H1 (cell line): Measurements from ENCODE around the gene NOVA1. TPM values are rescaled to one million over a fixed set of nuclear protein-coding genes. Genes with fewer than 3 reads are reported as not detected.

Experiments
- CTCF ChIA-PET: fragments of 300-600 bp; sonication (Branson Sonifier 250); formaldehyde crosslinking; loops from one replicate; lab custom pipeline; 2021; ENCODE audit not compliant: partially characterized antibody; lab: Charles Lee
- POLR2A ChIA-PET: fragments of 300-600 bp; sonication (Branson Sonifier 250); formaldehyde crosslinking; loops from one replicate; lab custom pipeline; 2021; ENCODE audit warnings: inconsistent platforms; ENCODE audit not compliant: partially characterized antibody; lab: Charles Lee
- DNase-seq, 2 experiments: peaks; one replicate each; pipeline versions ENCODE4 v3.0.0 to v3.0.0-alpha.2; 2010 to 2022; ENCODE audit warnings: low spot score in 2 of 2, low read depth in 1 of 2, mixed read lengths in 1 of 2
- FAIRE-seq: peaks from 2 replicates; lab custom pipeline; 2011; peaks lifted over from hg19 to GRCh38; lab: Jason Lieb, UNC
- H2AFZ ChIP-seq: 2 replicates; pipeline ENCODE4 v1.8.1; 2012; ENCODE audit warnings: low read length, inconsistent platforms
- H2AK5ac ChIP-seq: 2 replicates; pipeline ENCODE4 v1.6.1; 2013; ENCODE audit warnings: low read depth, low read length
- H2BK120ac ChIP-seq: replicated peaks from 2 replicates; pipeline ENCODE3; 2013; ENCODE audit warnings: low read depth, low read length, inconsistent platforms
- H2BK12ac ChIP-seq: 2 replicates; pipeline ENCODE4 v1.6.1; 2013; ENCODE audit warnings: low read depth, low read length
- H2BK15ac ChIP-seq: 2 replicates; pipeline ENCODE4 v1.6.1; 2013; ENCODE audit warnings: low read length
- H2BK20ac ChIP-seq: 2 replicates; pipeline ENCODE4 v1.6.1; 2013; ENCODE audit warnings: low read length
- H2BK5ac ChIP-seq: 2 replicates; pipeline ENCODE4 v1.6.1; 2013; ENCODE audit warnings: low read depth, low read length
- H3K14ac ChIP-seq: 2 replicates; pipeline ENCODE4 v1.6.1; 2013; ENCODE audit warnings: inconsistent platforms; ENCODE audit not compliant: insufficient read length
- H3K18ac ChIP-seq: 2 replicates; pipeline ENCODE4 v1.6.1; 2013; ENCODE audit warnings: low read length; ENCODE audit errors: extremely low read depth
- H3K23ac ChIP-seq: 2 replicates; pipeline ENCODE4 v1.6.1; 2013; ENCODE audit warnings: inconsistent platforms; ENCODE audit not compliant: insufficient read length
- H3K23me2 ChIP-seq: 2 replicates; pipeline ENCODE4 v1.6.1; 2013; ENCODE audit warnings: low read depth, low read length
- H3K27ac ChIP-seq: 2 replicates; pipeline ENCODE4 v1.6.1; 2011; ENCODE audit warnings: low read depth, low read length, inconsistent platforms
- H3K27me3 ChIP-seq, 4 experiments: replicated peaks in 1 of 4; 1 replicate in 1 of 4; 2 replicates in 3 of 4; pipeline versions ENCODE4 v1.6.1 to v1.8.1; 2011 to 2013; ENCODE audit warnings: low read length in 3 of 4, mild to moderate bottlenecking in 3 of 4, inconsistent platforms in 2 of 4, mixed read lengths in 2 of 4, moderate library complexity in 1 of 4; ENCODE audit not compliant: control insufficient read depth in 3 of 4, insufficient read depth in 3 of 4; ENCODE audit errors: extremely low read depth in 1 of 4
- H3K36me3 ChIP-seq, 4 experiments: 2 replicates each; pipeline versions ENCODE4 v1.6.1 to v1.8.1; 2011 to 2013; ENCODE audit warnings: mild to moderate bottlenecking in 4 of 4, low read length in 3 of 4, moderate library complexity in 2 of 4, control low read depth in 1 of 4, inconsistent platforms in 1 of 4; ENCODE audit not compliant: insufficient read depth in 4 of 4, control insufficient read depth in 2 of 4
- H3K4ac ChIP-seq: replicated peaks from 2 replicates; pipeline ENCODE3; 2013; ENCODE audit warnings: low read length, low read depth, mixed read lengths, inconsistent platforms; ENCODE audit not compliant: insufficient read length
- H3K4me1 ChIP-seq, 4 experiments: replicated peaks in 1 of 4; 1 replicate in 1 of 4; 2 replicates in 3 of 4; pipeline versions ENCODE4 v1.6.1 to v1.8.1; 2011 to 2013; ENCODE audit warnings: low read length in 3 of 4, inconsistent platforms in 2 of 4, mixed read lengths in 1 of 4; ENCODE audit not compliant: insufficient read depth in 4 of 4, control insufficient read depth in 3 of 4
- H3K4me2 ChIP-seq, 2 experiments: 2 replicates each; pipeline versions ENCODE4 v1.6.1 to v1.8.1; 2011 to 2013; ENCODE audit warnings: low read depth in 2 of 2, low read length in 2 of 2, control low read depth in 1 of 2, inconsistent platforms in 1 of 2, mild to moderate bottlenecking in 1 of 2; ENCODE audit not compliant: insufficient read depth in 1 of 2
- H3K4me3 ChIP-seq, 4 experiments: fragments of 200-600, 300-600 bp in 1 of 4; sonication (generic), shearing (Covaris generic), sonication (Bioruptor Twin) in 1 of 4; 2 replicates each; pipeline versions ENCODE4 v1.5.1 to v1.8.1; 2011 to 2016; ENCODE audit warnings: low read length in 4 of 4, low read depth in 3 of 4, control low read depth in 2 of 4, inconsistent platforms in 2 of 4, mild to moderate bottlenecking in 2 of 4, mixed read lengths in 1 of 4, moderate library complexity in 1 of 4; ENCODE audit not compliant: insufficient read depth in 2 of 4; ENCODE audit errors: extremely low read depth in 1 of 4
- H3K56ac ChIP-seq: replicated peaks from 2 replicates; pipeline ENCODE3; 2013; ENCODE audit warnings: low read depth, mild to moderate bottlenecking, mixed read lengths, low read length, inconsistent platforms; ENCODE audit not compliant: insufficient read length
- H3K79me1 ChIP-seq: 2 replicates; pipeline ENCODE4 v1.6.1; 2013; ENCODE audit warnings: low read depth, low read length, control low read depth
- H3K79me2 ChIP-seq, 2 experiments: 2 replicates each; pipeline versions ENCODE4 v1.6.1 to v1.8.1; 2012 to 2013; ENCODE audit warnings: low read length in 2 of 2, mild to moderate bottlenecking in 2 of 2, inconsistent platforms in 1 of 2; ENCODE audit not compliant: insufficient read depth in 2 of 2, control insufficient read depth in 1 of 2
- H3K9ac ChIP-seq, 4 experiments: replicated peaks in 1 of 4; 1 replicate in 1 of 4; 2 replicates in 3 of 4; pipeline versions ENCODE4 v1.6.1 to v1.8.1; 2011 to 2013; ENCODE audit warnings: low read depth in 3 of 4, low read length in 3 of 4, control low read depth in 2 of 4, mild to moderate bottlenecking in 2 of 4, moderate library complexity in 2 of 4, inconsistent platforms in 1 of 4; ENCODE audit errors: extremely low read depth in 1 of 4
- H3K9me3 ChIP-seq, 2 experiments: 2 replicates each; pipeline versions ENCODE4 v1.6.1 to v1.8.1; 2012 to 2013; ENCODE audit warnings: mild to moderate bottlenecking in 2 of 2, moderate library complexity in 2 of 2, control low read depth in 1 of 2, inconsistent platforms in 1 of 2, low read depth in 1 of 2, low read length in 1 of 2, mixed read lengths in 1 of 2; ENCODE audit not compliant: insufficient read depth in 2 of 2
- H4K20me1 ChIP-seq, 2 experiments: replicated peaks in 1 of 2; 2 replicates each; pipeline versions ENCODE3 to v1.8.1; 2011 to 2013; ENCODE audit warnings: inconsistent platforms in 2 of 2, low read length in 2 of 2, mild to moderate bottlenecking in 1 of 2; ENCODE audit not compliant: insufficient read depth in 2 of 2, control insufficient read depth in 1 of 2
- H4K5ac ChIP-seq: 2 replicates; pipeline ENCODE4 v1.6.1; 2013; ENCODE audit warnings: low read length, low read depth, mixed read lengths, inconsistent platforms; ENCODE audit not compliant: insufficient read length
- H4K8ac ChIP-seq: 2 replicates; pipeline ENCODE4 v1.8.0; 2013; ENCODE audit warnings: mild to moderate bottlenecking, moderate library complexity, low read length, inconsistent platforms; ENCODE audit not compliant: insufficient read depth; ENCODE audit errors: extremely low read depth
- H4K91ac ChIP-seq: replicated peaks from 2 replicates; pipeline ENCODE3; 2013; ENCODE audit warnings: low read length, mixed read lengths, inconsistent platforms; ENCODE audit not compliant: insufficient read length
- EZH2 ChIP-seq: fragments of 200-600 bp; sonication (generic); IDR thresholded peaks from 2 replicates; pipeline ENCODE4 v1.7.1; 2012; ENCODE audit warnings: low read depth, mild to moderate bottlenecking, moderate library complexity, low read length, inconsistent platforms; ENCODE audit not compliant: severe bottlenecking
- PHF8 ChIP-seq: fragments of 200-600 bp; sonication (generic); conservative IDR thresholded peaks from 2 replicates; pipeline ENCODE4 v1.7.1; 2012; ENCODE audit warnings: low read depth, mild to moderate bottlenecking, inconsistent platforms, low read length, moderate library complexity
- TAF1 ChIP-seq: IDR thresholded peaks from 2 replicates; pipeline ENCODE4 v1.6.1; 2011; ENCODE audit warnings: mild to moderate bottlenecking, low read depth, low read length
- TBP ChIP-seq: IDR thresholded peaks from 2 replicates; pipeline ENCODE4 v1.6.1; 2011; ENCODE audit warnings: low read depth, low read length, improper control_type of control experiment
- ZNF274 ChIP-seq: IDR thresholded peaks from 2 replicates; pipeline ENCODE4 v1.7.0; 2012; ENCODE audit warnings: low read length, borderline replicate concordance; ENCODE audit errors: extremely low read depth
- WGBS, 2 experiments: shearing (Covaris generic) in 1 of 2; methylation state at CpG; one replicate each; pipeline versions ENCODE4 v1.1.6 to v1.1.7; 2013 to 2015; ENCODE audit warnings: low lambda C conversion rate in 2 of 2, mixed read lengths in 2 of 2, inconsistent platforms in 1 of 2, low coverage in 1 of 2, missing lambda C conversion rate in 1 of 2; ENCODE audit not compliant: insufficient replicate concordance in 2 of 2, insufficient coverage in 1 of 2, insufficient read length in 1 of 2; ENCODE audit errors: extremely low coverage in 1 of 2, missing lambda C conversion rate in 1 of 2; 5-methylcytosine and 5-hydroxymethylcytosine counted together
- polyA plus RNA-seq, 7 experiments: library from polyadenylated mRNA; depleted of rRNA in 3 of 7; stranded (reverse) in 5 of 7; unstranded in 2 of 7; fragments of >200 nt in 5 of 7; fragments of 200-250 nt in 2 of 7; gene quantifications; 1 replicate in 5 of 7; 2 replicates in 1 of 7; 4 replicates in 1 of 7; pipeline versions ENCODE4 v1.2.1 to v1.2.3, GENCODE V29; 2011 to 2013; ENCODE audit warnings: missing spikeins in 2 of 7, mixed read lengths in 2 of 7
- total RNA-seq: library from RNA; stranded (reverse); fragmentation: NEBNext Ultra II Directional; extraction: Animal tissue kit (Norgen Biotek cat#: 25700); gene quantifications from 2 replicates; pipeline ENCODE4 v1.2.1, GENCODE V29; 2021
- TF ChIP-seq, protein P1 (sequence below): IDR thresholded peaks from 2 replicates; pipeline ENCODE4 v1.6.1; 2012; ENCODE audit warnings: inconsistent platforms

The NOVA1 gene
- total and polyA plus RNA-seq, 2 of the 8 experiments (the other 6 are each of a cell fraction or from before 2014, with no cell fraction given): 6.8 to 12.7 TPM

DNA sequence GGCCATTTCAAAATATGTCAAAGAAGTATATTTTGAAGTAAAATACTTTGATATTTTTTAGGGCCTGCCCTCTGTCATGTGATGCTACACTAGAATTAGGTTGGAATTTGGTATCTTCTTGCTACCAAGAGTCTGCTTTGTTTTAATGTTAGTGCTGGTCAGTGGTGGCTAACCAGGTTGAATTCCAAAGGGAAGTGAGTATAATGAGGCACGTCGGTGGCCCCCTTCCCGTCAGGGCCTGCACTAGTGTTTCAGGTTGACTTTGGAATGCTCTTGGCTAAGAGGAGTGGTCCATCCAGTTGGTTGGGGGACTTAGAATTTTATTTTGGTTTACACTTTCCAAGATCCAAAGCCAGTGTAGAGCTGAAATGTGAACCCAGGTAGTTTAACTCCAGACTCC, 185.4 kb downstream of the NOVA1 start:
- H4K8ac ChIP-seq: no peak overlapping the region
- H3K27ac ChIP-seq: no peak overlapping the region
- no peak overlapping the region for H4K91ac ChIP-seq
- no peak overlapping the region for H3K14ac ChIP-seq
- CTCF ChIA-PET: no interaction called here
- no peaks in the 10 kb centered on the region for H4K20me1 ChIP-seq
- no peak overlapping the region for H3K4me2 ChIP-seq
- H3K36me3 ChIP-seq: no peaks in the 10 kb centered on the region
- no peaks in the 10 kb centered on the region for H3K27me3 ChIP-seq
- H3K9me3 ChIP-seq: no peaks in the 10 kb centered on the region
- H3K23me2 ChIP-seq: no peaks in the 10 kb centered on the region
- H3K79me2 ChIP-seq: no peaks in the 10 kb centered on the region
- H3K4me3 ChIP-seq: no peak overlapping the region
- no peak overlapping the region for H2BK12ac ChIP-seq
- no peak overlapping the region for H3K56ac ChIP-seq
- no peaks in the 10 kb centered on the region for H3K79me1 ChIP-seq
- no peak overlapping the region for H3K9ac ChIP-seq
- H2BK5ac ChIP-seq: no peak overlapping the region
- DNase-seq (no peak), FAIRE-seq (no peak)
- POLR2A ChIA-PET: interaction anchor here (1.7 kb wide), 1 partner anchor 9 kb away, joined by 3 read pairs; no protein-coding TSS in a partner anchor
- 97% methylated on average over 3 of the region's 3 CpGs; no CpG with 5 or more reads in 1 of the 2 experiments for WGBS, 2 experiments
- H3K23ac ChIP-seq: no peak overlapping the region
- H4K5ac ChIP-seq: no peak overlapping the region
- no peak overlapping the region for H3K18ac ChIP-seq
- no peak overlapping the region for H2BK120ac ChIP-seq
- H2AFZ ChIP-seq: no peak overlapping the region
- H3K4me1 ChIP-seq: no peaks in the 10 kb centered on the region
- H3K4ac ChIP-seq: no peak overlapping the region
- no peak overlapping the region for H2BK15ac ChIP-seq
- no peak overlapping the region for H2BK20ac ChIP-seq
- H2AK5ac ChIP-seq: no peak overlapping the region
- no peak for TF ChIP-seq EZH2
- TF ChIP-seq TAF1: no peak
- TF ChIP-seq, protein P1, sequence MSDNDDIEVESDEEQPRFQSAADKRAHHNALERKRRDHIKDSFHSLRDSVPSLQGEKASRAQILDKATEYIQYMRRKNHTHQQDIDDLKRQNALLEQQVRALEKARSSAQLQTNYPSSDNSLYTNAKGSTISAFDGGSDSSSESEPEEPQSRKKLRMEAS: no peak
- TF ChIP-seq PHF8: no peak
- no peak for TF ChIP-seq TBP
- TF ChIP-seq ZNF274: no peak
